SU-DHL-6 (cell line): ENCODE results near the gene ITPRIPL2.

Source experiments
- H2AFZ ChIP-seq: fragments of 200-600 bp; sonication (generic); 2 replicates; pipeline ENCODE4 v1.6.1; 2014; ENCODE audit warnings: low read depth, mild to moderate bottlenecking, moderate library complexity, mixed read lengths, antibody characterized with exemption, low read length; ENCODE audit not compliant: severe bottlenecking
- H3F3A ChIP-seq: fragments of 200-600 bp; shearing (Covaris generic); 2 replicates; pipeline ENCODE4 v1.6.0; 2016; ENCODE audit warnings: antibody characterized with exemption, mild to moderate bottlenecking; ENCODE audit not compliant: insufficient read depth
- H3K27ac ChIP-seq: fragments of 200-600 bp; sonication (generic); 2 replicates; pipeline ENCODE4 v1.5.1; 2016; ENCODE audit warnings: low read depth, mild to moderate bottlenecking, low read length, moderate library complexity, mixed read lengths
- H3K27me3 ChIP-seq: fragments of 200-600 bp; sonication (generic), shearing (Covaris generic); 2 replicates; pipeline ENCODE4 v1.6.0; 2014; ENCODE audit warnings: mild to moderate bottlenecking, low read length
- H3K36me3 ChIP-seq: fragments of 200-600 bp; sonication (generic); 2 replicates; pipeline ENCODE4 v1.6.1; 2014; ENCODE audit warnings: mild to moderate bottlenecking, low read length, mixed read lengths
- H3K4me2 ChIP-seq: fragments of 300-600, 200-600 bp; shearing (Covaris generic), sonication (generic); 2 replicates; pipeline ENCODE4 v1.6.0; 2014; ENCODE audit warnings: low read length, low read depth, mild to moderate bottlenecking; ENCODE audit not compliant: poor library complexity, severe bottlenecking
- H3K4me3 ChIP-seq: fragments of 200-600 bp; sonication (generic); 2 replicates; pipeline ENCODE4 v1.5.1; 2014; ENCODE audit warnings: antibody characterized with exemption, low read length, mild to moderate bottlenecking, mixed read lengths; ENCODE audit not compliant: insufficient read depth, poor library complexity, severe bottlenecking
- H3K79me2 ChIP-seq: fragments of 200-600 bp; sonication (generic); 2 replicates; pipeline ENCODE4 v1.6.1; 2014; ENCODE audit warnings: mild to moderate bottlenecking, low read length, moderate library complexity; ENCODE audit not compliant: insufficient read depth
- H3K9ac ChIP-seq: fragments of 200-600 bp; sonication (generic); 2 replicates; pipeline ENCODE4 v1.7.0; 2014; ENCODE audit warnings: mild to moderate bottlenecking, low read length
- H3K9me2 ChIP-seq: fragments of 200-600 bp; sonication (generic); replicated peaks from 2 replicates; pipeline ENCODE4 v1.6.1; 2014; ENCODE audit warnings: low read length; ENCODE audit not compliant: insufficient read depth
- H3K9me3 ChIP-seq: fragments of 200-600 bp; sonication (generic); 2 replicates; pipeline ENCODE4 v1.6.1; 2014; ENCODE audit warnings: low read length, mixed read lengths; ENCODE audit not compliant: insufficient read depth
- H4K20me1 ChIP-seq: fragments of 200-600 bp; sonication (generic); 2 replicates; pipeline ENCODE4 v1.6.1; 2014; ENCODE audit warnings: low read depth, mild to moderate bottlenecking, antibody characterized with exemption, low read length, moderate library complexity, mixed read lengths
- CTCF ChIP-seq: fragments of 200-600 bp; sonication (generic); IDR thresholded peaks from one replicate; pipeline ENCODE4 v1.5.1; 2017; ENCODE audit warnings: antibody characterized with exemption, mild to moderate bottlenecking, low read length, moderate library complexity; ENCODE audit not compliant: insufficient read depth, poor library complexity, severe bottlenecking
- EZH2phosphoT487 ChIP-seq: fragments of 200-600 bp; sonication (generic), shearing (Covaris generic); conservative IDR thresholded peaks from 2 replicates; pipeline ENCODE4 v1.6.1; 2018; ENCODE audit warnings: mild to moderate bottlenecking, antibody characterized with exemption, low read length, moderate library complexity, mixed read lengths

ITPRIPL2 gene

GRCh38 chr16:19105131-19105530 lies 8.6 kb upstream of the ITPRIPL2 start:
- H3K4me2 ChIP-seq, result no peak overlapping the region
- H3K36me3 ChIP-seq, result no peaks in the 10 kb centered on the region
- TF ChIP-seq CTCF (no peak), EZH2phosphoT487 (no peak)
- H3K4me3 ChIP-seq, result no peak overlapping the region
- no peak overlapping the region for H3K27ac ChIP-seq
- no peaks in the 10 kb centered on the region for H3K27me3 ChIP-seq
- no peaks in the 10 kb centered on the region for H3K9me3 ChIP-seq
- no peak overlapping the region for H2AFZ ChIP-seq
- H3K9me2 ChIP-seq, result no peaks in the 10 kb centered on the region
- H3K9ac ChIP-seq, result no peak overlapping the region
- no peaks in the 10 kb centered on the region for H3F3A ChIP-seq
- H4K20me1 ChIP-seq, result no peaks in the 10 kb centered on the region
- H3K79me2 ChIP-seq, result no peaks in the 10 kb centered on the region

GRCh38 chr16:19105891-19106624 lies 7.7 kb upstream of the ITPRIPL2 start:
- no peaks in the 10 kb centered on the region for H3K36me3 ChIP-seq
- TF ChIP-seq CTCF (no peak), EZH2phosphoT487 (no peak)
- H3K9me2 ChIP-seq, result no peaks in the 10 kb centered on the region
- no peaks in the 10 kb centered on the region for H3K79me2 ChIP-seq
- H3K27ac ChIP-seq, result no peak overlapping the region
- no peak overlapping the region for H3K9ac ChIP-seq
- H3K27me3 ChIP-seq, result no peaks in the 10 kb centered on the region
- H4K20me1 ChIP-seq, result no peaks in the 10 kb centered on the region
- no peak overlapping the region for H3K4me3 ChIP-seq
- H2AFZ ChIP-seq, result no peak overlapping the region
- no peaks in the 10 kb centered on the region for H3F3A ChIP-seq
- H3K9me3 ChIP-seq, result no peaks in the 10 kb centered on the region
- H3K4me2 ChIP-seq, result no peak overlapping the region

GRCh38 chr16:19106625-19107020 lies 7.1 kb upstream of the ITPRIPL2 start:
- H3K27me3 ChIP-seq, result no peaks in the 10 kb centered on the region
- H3K36me3 ChIP-seq, result no peaks in the 10 kb centered on the region
- no peaks in the 10 kb centered on the region for H3K79me2 ChIP-seq
- TF ChIP-seq CTCF (no peak), EZH2phosphoT487 (no peak)
- no peak overlapping the region for H3K9ac ChIP-seq
- H3K4me3 ChIP-seq, result no peak overlapping the region
- no peaks in the 10 kb centered on the region for H3K9me3 ChIP-seq
- no peaks in the 10 kb centered on the region for H4K20me1 ChIP-seq
- no peaks in the 10 kb centered on the region for H3K9me2 ChIP-seq
- H3F3A ChIP-seq, result no peaks in the 10 kb centered on the region
- no peak overlapping the region for H3K27ac ChIP-seq
- H2AFZ ChIP-seq, result no peak overlapping the region
- H3K4me2 ChIP-seq, result no peak overlapping the region
